Type B pancreatic cell (in vitro differentiated cells): ENCODE measurements around the gene ADAMTS17. TPM values are rescaled to one million over a fixed set of nuclear protein-coding genes. Genes with fewer than 3 reads are reported as not detected.

ENCODE experiments used
- DNase-seq: peaks from one replicate; pipeline ENCODE4 v3.0.0; 2021; ENCODE audit warnings: mixed read lengths; ENCODE audit not compliant: unreplicated experiment; ENCODE audit errors: extremely low spot score
- H3K27ac Mint-ChIP-seq: 2 replicates; pipeline ENCODE4 v1.8.0; 2021; ENCODE audit warnings: mild to moderate bottlenecking, mixed read lengths
- H3K27me3 Mint-ChIP-seq: 2 replicates; pipeline ENCODE4 v1.8.0; 2021; ENCODE audit warnings: mixed read lengths
- H3K36me3 Mint-ChIP-seq: 2 replicates; pipeline ENCODE4 v1.8.0; 2021; ENCODE audit warnings: mixed read lengths
- H3K4me1 Mint-ChIP-seq: one replicate; pipeline ENCODE4 v1.8.0; 2021; ENCODE audit warnings: mixed read lengths; ENCODE audit not compliant: unreplicated experiment
- H3K4me3 Mint-ChIP-seq: 2 replicates; pipeline ENCODE4 v1.8.0; 2021; ENCODE audit warnings: mild to moderate bottlenecking, mixed read lengths
- H3K9me3 Mint-ChIP-seq: 2 replicates; pipeline ENCODE4 v1.8.0; 2021; ENCODE audit warnings: mixed read lengths
- total RNA-seq: library from RNA; stranded (reverse); gene quantifications from 2 replicates; pipeline ENCODE4 v1.2.1, GENCODE V29; 2021; ENCODE audit warnings: low replicate concordance
- TF ChIP-seq, protein P1 (sequence below): fragments of 200-600 bp; sonication (generic); conservative IDR thresholded peaks from 2 replicates; pipeline ENCODE4 v1.5.0; 2021; ENCODE audit warnings: antibody characterized with exemption, mild to moderate bottlenecking

Gene ADAMTS17
- total RNA-seq, 1 donor from 2014 or later: 18.3 TPM

DNA sequence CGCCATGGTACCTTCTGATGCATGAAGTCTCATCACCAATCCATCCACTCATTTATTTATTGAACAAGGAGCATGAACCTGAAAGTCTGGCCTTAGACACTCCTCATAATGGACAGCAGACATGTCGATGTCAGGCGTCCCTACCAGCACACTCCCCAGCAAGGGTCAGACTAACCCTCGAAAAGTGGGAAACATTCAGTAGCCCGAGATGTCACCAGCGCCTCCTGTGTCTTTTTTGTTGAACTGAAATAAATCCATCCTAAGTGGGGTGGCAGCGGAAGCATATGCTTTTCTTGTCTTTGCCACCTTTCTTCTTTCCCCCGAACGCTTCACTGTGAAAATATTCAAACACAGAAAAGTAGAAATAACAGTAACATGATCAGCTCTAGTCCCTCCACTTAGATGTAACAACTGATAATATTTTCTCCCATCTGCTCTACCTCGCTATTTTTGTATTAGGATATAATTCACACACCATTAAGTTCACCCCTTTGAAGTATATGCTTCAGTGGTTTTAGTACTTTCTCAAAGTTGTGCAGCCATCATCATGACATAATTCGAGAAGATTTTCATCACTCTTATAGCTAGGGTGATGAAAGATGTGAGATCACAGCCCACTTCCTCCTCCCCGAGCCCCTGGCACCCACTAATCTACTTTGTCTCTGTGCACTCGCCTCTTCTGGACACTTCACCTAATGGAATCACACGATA lies 121.6 kb downstream of the ADAMTS17 start:
- Mint-ChIP-seq H3K4me1 (peaks cover 14% of the 10 kb centered on the region), H3K36me3 (peaks cover 7% of the 10 kb centered on the region), H3K27me3 (no peaks in the 10 kb centered on the region), H3K27ac (no peak overlapping the region), H3K4me3 (no peak overlapping the region), H3K9me3 (no peaks in the 10 kb centered on the region)
- no peak for DNase-seq
- TF ChIP-seq, protein P1, sequence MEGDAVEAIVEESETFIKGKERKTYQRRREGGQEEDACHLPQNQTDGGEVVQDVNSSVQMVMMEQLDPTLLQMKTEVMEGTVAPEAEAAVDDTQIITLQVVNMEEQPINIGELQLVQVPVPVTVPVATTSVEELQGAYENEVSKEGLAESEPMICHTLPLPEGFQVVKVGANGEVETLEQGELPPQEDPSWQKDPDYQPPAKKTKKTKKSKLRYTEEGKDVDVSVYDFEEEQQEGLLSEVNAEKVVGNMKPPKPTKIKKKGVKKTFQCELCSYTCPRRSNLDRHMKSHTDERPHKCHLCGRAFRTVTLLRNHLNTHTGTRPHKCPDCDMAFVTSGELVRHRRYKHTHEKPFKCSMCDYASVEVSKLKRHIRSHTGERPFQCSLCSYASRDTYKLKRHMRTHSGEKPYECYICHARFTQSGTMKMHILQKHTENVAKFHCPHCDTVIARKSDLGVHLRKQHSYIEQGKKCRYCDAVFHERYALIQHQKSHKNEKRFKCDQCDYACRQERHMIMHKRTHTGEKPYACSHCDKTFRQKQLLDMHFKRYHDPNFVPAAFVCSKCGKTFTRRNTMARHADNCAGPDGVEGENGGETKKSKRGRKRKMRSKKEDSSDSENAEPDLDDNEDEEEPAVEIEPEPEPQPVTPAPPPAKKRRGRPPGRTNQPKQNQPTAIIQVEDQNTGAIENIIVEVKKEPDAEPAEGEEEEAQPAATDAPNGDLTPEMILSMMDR: no peak

DNA sequence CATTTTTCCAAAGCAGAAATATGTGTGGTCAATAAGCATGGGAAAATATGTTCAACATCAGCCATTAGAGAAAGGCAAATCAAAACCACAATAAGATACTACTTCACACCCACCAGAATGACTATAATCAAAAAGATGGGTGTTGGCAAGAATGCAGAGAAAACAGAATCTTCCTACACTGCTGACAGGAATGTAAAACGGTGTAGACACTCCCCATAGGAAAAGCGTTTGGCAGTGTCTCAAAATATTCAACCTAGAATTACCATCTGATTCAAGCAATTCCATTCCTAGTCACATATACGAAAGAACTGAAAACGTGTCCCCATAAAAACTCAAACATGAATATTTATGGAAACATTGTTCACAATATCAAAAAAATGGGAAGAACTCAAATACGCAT lies 123.3 kb downstream of the ADAMTS17 start:
- Mint-ChIP-seq H3K9me3 (no peaks in the 10 kb centered on the region), H3K4me3 (no peak overlapping the region), H3K27me3 (no peaks in the 10 kb centered on the region), H3K36me3 (peaks cover 7% of the 10 kb centered on the region), H3K27ac (peak overlapping the region; percentile 77), H3K4me1 (no peaks in the 10 kb centered on the region)
- TF ChIP-seq, protein P1: no peak
- no peak for DNase-seq

DNA sequence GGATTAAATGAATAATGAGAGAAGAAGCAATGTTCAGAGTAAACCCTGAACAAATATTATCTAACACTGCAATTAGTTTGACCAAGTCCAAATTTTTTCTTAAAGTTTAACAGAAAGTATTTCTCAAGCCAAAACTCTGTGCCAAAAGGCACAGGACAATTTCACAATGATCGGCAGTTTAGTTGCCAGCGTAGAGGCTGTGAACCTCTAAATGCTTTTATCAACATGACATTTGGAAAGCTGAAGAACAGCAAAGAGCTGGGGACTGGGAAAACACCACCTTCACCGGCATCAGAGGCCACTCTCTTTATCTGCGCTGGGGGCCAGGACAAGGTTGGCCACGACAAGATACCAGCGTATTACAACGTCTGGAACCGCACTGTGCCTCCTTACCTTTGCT lies 125.6 kb downstream of the ADAMTS17 start:
- no peaks in the 10 kb centered on the region for H3K9me3 Mint-ChIP-seq
- peaks cover 15% of the 10 kb centered on the region for H3K4me1 Mint-ChIP-seq
- no peaks in the 10 kb centered on the region for H3K27me3 Mint-ChIP-seq
- DNase-seq: no peak
- H3K4me3 Mint-ChIP-seq: no peak overlapping the region
- peaks cover 7% of the 10 kb centered on the region for H3K36me3 Mint-ChIP-seq
- TF ChIP-seq, protein P1: no peak
- H3K27ac Mint-ChIP-seq: no peak overlapping the region

DNA sequence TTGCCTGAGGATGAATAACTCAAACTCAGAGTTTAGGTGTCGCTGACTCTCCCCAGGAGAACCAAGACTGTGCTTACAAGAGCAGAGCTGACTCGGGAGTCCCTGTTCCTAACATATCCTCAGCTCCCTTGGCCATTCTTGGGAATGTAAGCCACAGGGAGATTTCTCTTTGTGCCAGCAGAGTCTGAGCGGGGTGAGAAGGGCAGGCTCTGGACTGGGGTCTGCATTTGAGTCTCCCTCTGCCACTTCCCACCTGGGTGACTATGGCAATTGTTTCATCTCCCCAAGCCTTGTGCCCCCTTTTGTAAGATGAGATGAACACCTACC lies 126.0 kb downstream of the ADAMTS17 start:
- Mint-ChIP-seq H3K4me1 (peaks cover 16% of the 10 kb centered on the region), H3K4me3 (no peak overlapping the region), H3K27me3 (no peaks in the 10 kb centered on the region), H3K9me3 (no peaks in the 10 kb centered on the region), H3K36me3 (peaks cover 7% of the 10 kb centered on the region), H3K27ac (no peak overlapping the region)
- no peak for DNase-seq
- TF ChIP-seq, protein P1: no peak

DNA sequence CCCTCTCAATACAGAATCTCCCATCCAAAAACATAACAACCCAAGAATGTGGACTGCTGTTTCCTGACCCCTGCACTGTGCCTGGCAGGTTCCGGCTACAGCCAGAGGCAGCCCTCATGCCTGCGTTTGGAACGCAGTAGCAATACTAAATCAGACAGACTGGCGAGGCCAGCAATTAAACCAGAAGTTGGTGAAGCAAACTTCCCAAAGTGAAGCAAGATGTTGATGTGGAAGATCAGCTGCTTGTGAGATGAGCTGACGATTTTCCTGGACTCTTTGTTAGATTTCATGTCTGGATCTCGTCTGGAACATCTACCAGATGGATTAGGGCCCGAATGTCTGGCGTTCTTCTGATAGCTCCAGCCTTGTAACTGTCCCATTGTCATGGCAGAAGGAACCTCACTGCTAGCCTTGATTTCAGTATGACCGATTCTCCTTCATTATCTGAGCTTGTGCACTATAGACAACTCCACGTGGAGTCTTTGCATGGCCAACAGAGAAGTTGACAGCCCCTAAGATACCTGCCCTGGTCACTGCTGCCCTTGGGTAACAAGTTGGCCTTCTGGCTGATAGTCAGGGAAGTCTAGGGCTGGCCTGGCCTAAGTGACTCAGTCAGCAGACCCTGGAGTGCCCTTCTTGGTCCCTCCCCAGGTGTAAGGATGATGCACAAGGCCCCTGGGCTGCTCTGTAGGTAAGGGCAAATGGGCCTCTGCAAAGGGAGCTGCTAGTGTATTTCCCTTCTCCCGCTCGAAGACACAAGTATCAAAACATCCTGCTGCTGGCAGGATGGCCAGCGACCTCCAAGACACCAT lies 126.5 kb downstream of the ADAMTS17 start:
- no peaks in the 10 kb centered on the region for H3K27me3 Mint-ChIP-seq
- no peak for DNase-seq
- peaks cover 16% of the 10 kb centered on the region for H3K4me1 Mint-ChIP-seq
- H3K4me3 Mint-ChIP-seq: no peak overlapping the region
- TF ChIP-seq, protein P1: no peak
- H3K27ac Mint-ChIP-seq: no peak overlapping the region
- H3K9me3 Mint-ChIP-seq: no peaks in the 10 kb centered on the region
- H3K36me3 Mint-ChIP-seq: peaks cover 7% of the 10 kb centered on the region
